ENCODE data around the gene GCNT2.
"Not testable (repeated sequence)": the region's sequence is repeated elsewhere in the genome, so short reads cannot be mapped to it uniquely, and the experiment has no call there.

Gene GCNT2

GRCh38 chr6:10583509-10583901 is 62.4 kb downstream of the GCNT2 start:
- DNase-seq = peak; percentile 2

DNA sequence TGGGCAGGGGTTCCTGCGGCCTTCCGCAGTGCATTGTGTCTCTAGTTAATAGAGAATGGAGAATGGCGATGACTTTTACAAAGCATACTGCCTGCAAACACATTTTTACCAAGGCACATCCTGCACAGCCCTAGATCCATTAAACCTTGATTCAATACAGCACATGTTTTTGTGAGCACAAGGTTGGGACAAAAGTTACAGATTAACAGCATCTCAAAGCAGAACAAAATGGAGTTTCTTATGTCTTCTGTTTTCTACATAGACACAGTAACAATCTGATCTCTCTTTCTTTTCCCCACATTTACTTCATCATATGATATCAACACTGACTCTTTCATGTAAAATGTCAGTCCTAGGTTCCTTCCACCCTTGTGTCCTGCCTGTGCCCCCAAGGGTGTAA is 63.5 kb downstream of the GCNT2 start:
- DNase-seq = no peak

DNA sequence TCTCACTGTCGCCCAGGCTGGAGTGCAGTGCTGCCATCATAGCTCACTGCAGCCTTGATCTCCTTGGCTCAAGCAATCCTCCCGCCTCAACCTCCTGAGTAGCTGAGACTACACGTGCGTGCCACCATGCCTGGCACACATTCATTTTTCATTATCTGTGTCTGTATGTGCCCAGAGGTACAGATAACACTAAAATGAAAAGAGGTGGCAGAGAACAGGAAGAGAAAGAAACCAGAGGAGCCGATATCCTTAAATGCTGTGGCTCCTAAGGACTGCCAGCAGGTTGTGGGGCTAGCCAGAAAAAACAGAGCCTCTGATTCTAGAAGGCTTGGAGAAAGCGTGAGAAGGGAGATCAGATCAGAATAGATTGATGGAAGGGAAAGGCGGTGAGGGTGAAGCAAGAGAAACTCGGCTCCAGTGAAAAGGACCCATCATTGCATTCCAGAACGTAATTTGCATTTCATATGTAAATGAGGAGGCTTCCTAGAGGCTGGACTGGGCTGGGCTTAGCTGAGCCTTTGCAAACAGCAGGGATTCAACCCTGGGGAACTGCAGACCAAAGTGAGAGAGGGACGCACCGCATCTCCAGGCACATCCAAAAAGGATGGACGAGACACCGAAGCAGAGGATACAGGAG is 64.2 kb downstream of the GCNT2 start:
- no peak for DNase-seq

- no peak for DNase-seq
These were observed 65.2 kb downstream of the GCNT2 start for GRCh38 chr6:10586302-10586701.

DNA sequence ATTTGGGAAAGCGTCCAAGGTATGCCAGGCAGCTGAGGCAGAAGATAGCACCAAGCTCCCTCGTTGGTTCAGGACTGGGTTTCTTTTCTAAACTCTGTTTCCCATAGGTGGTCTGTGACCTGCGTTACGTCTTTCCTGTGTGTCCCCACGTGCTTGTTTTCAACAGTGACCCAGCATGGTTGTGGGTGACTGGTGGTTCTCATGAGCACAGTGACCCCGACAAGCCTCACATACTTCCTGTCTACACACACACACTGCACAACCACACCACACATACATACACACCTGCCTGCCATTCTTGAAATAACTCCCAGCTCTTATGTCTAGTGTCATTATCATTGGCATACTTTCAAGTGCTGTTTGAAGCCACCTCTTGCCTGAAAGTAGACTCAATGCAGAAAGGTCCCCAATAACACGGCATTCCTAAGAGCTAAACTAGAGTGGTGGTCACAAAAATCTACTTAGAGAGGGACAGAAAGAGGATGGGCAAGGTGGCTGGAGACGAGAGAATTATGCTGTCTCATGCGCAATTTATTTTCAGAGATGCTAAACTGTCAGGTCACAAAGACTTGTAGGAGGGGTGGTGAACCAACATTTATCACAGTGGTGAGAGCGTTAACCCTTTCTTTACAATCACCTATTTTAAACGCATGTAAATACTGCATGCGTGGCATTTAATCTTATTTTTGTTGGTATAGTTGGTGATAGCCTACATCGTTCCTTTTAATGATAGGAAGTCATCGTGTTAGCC is 66.7 kb downstream of the GCNT2 start:
- DNase-seq = no peak

DNA sequence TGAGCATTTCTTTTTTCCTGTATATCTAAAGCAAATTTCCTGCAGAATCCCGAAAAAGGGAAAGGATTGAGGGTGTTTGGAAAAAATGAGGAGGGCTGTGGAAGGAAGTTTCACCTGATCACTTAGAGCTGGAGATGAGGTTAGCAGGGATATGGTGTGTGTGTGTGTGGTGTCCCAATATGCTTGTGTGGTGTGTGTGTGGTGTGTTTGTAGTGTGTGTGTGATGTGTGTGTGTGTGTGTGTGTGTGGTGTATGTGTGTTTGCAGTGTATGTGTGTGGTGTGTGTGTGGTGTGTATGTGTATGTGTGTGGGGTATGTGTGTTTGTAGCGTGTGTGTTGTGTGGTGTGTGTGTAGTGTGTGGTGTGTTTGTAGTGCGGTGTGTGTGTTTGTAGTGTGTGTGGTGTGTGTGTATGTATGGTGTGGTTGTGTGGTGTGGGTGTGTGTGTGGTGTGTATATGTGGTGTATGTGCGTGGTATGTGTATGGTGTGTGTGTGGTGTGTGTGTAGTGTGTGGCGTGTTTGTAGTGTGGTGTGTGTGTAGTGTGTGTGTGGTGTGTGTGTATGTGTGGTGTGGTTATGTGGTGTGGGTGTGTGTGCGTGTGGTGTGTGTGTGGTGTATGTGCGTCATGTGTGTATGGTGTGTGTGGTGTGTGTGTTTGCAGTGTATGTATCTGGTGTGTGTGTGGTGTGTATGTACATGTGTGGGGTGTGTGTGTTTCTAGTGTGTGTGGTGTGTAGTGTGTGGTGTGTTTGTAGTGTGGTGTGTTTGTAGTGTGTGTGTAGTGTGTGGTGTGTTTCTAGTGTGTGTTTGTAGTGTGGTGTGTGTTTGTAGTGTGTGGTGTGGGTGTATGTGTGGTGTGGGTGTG is 67.6 kb downstream of the GCNT2 start:
- no peak for DNase-seq

DNA sequence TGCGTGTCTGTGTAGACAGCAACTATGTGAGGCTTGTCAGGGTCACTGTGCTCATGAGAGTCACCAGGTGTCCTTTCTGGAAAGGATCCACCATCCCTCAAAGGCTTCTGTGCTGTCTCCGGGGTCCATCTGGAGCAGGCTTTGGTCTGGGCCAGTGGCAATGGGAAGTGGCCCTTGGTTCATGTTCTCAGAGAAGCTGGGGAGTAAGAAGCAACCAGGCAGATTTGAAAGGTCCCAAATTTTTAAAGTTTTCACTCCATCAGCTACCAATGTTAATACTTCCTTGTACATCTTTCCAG is 68.2 kb downstream of the GCNT2 start:
- DNase-seq = no peak

GRCh38 chr6:10589983-10590382 is 68.8 kb downstream of the GCNT2 start:
- no peak for DNase-seq

- no peak for DNase-seq
These were observed 70.4 kb downstream of the GCNT2 start for GRCh38 chr6:10591422-10592160.

DNA sequence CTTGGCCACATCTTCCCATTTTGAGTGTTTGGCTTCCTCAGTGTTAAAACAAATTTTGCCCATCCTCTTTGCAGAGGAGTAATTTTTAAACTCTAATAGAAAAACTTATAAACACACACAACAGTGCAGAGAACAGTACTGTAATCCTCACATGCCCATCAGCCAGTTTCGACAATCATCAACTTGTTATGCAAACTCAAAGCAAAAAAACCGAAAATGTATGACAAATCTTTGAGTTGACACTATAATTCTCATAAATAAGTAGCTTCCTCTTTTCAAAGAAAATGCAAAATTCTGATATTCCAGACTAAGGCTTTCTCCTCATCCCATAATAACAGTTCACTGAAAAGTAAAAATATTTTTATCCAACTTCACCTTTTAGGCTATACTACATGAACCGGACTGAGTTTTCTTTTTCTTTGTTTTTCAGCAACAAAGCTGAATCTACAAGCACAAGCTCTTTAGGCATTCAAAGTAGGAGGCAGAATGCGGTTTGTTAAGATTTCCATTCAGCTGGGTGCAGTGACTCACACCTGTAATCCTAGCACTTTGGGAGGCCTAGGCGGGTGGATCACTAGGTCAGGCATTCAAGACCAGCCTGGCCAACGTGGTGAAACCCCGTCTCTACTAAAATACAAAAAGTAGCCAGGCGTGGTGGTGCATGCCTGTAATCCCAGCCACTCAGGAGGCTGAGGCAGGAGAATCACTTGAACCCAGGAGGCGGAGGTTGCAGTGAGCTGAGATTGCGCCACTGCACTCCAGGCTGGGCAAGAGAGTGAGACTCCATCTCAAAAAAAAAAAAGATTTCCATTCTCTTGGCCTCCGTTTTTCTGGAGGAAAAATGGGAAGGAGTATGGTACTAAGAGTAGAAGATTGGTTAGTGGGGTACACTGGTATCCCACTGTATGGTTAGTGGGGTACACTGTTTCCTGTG is 74.8 kb downstream of the GCNT2 start:
- no peak for DNase-seq

DNA sequence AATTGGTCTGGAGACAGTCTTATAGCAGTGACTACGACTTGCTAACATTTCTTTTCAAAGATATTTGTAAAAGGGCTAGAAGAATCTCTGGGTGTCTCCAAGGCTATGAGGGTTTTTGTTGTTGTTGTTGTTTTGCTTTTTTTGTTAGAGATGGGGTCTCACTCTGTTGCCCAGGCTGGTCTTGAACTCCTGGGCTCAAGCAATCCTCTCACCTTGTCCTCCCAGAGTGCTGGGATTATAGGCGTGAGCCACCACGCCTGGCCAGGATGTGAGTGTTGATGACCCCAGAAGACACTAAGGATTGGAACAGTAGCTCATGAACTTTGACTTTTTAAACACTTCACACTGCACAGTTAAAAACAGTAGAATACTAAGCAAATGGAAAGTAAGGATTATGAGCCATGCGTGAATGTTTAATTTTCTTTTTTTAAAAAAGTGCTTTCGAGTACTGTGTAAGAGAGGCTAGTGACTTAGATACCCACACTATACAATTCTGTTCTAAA is 76.4 kb downstream of the GCNT2 start:
- no peak for DNase-seq

DNA sequence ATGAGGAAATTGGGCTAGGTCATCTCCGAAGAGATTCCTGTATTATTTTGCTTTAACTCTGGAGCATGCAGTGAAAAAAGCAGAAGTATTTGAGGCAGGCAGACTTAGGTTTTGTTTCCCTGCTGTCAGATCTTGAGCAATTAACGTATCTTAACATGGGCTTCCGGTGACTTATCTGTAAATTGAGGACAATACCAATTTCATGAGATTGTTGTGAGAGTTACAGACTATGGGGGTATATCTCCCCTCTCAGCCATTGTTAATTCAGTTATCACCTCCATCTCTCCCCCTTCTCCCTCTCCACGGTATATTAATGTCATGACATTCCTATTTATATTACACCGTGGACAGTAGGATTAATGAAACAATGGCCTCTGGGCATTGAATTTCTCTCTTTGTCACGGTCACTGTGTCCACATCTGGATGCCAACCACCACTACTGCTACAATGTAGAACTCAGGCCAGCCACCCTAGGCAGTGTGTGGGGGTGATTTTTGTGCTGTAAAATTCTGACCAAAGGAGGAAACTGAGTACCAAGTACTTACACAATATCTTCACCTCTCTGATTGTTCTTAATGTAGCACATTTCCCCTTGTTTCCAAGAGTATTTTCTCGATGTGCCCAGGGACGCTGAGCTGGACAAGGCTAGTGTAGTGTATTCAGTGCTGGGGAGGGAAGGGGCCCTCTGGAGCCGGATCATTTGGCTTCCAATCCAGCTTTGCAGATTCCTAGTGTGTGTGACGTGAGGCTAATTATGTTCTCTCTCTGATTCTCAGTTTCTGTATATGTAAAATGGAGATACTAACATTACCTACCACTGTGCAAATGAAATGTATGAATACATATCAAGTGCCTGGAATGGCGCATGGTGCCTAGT is 77.2 kb downstream of the GCNT2 start:
- DNase-seq = no peak

DNA sequence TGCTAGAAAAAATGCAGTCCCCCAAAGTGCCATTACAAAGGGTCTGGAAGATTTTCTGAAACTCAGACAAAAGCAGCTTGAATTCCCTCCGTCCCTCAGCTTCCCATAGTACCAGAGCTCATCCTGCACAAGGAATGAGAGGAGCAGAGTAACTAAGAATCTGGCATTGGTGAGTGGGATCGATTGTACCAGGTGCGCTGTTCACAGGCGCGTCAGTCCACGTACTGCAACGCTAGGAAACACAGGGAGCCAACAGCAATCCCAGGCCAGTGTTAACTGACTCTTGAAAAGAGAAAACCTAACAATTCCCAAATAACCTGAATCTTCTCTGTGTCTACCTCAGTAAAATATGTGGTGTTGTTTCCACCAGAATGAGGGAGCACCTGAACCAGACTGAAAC is 77.9 kb downstream of the GCNT2 start:
- no peak for DNase-seq

GRCh38 chr6:10600681-10601080 is 79.5 kb downstream of the GCNT2 start:
- not testable (repeated sequence) for DNase-seq

DNA sequence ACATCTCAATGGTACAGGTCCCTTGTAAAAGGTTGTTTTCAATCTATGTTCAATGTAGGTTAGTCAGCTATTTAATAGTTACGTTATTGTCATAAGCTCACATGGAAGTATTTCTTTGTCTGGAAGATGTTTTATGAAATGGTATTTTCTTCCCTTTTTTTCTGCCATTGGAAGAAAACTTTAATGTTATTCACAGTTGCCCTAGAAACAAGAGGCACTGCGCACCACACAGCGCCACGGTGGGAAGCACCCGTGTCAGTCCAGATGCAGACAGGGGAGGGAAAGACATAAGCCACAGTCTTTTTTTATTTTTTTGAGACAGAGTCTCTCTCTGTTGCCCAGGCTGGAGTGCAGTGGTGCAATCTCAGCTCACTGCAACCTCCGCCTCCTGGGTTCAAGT is 82.1 kb downstream of the GCNT2 start:
- DNase-seq = no peak

GRCh38 chr6:10609038-10609437 is 87.9 kb downstream of the GCNT2 start:
- no peak for DNase-seq

- DNase-seq = no peak
These were observed 89.1 kb downstream of the GCNT2 start for GRCh38 chr6:10610289-10610688.

DNA sequence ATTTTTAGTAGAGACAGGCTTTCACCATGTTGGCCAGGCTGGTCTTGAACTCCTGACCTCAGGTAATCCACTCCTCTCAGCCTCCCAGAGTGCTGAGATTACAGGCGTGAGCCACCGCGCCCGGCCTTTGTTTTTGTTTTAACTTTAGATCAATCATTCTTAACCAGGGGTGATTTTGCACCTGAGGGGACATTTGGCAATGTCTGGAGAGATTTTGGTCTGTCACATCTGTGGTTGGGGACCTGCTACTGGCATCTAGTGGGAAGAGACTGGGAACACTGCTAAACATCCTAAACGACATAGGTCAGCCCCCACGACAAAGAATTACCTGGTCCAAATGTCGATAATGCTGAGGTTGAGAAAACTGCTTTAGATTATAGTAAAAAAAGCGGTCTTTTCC is 91.0 kb downstream of the GCNT2 start:
- DNase-seq = no peak

- no peak for DNase-seq
These were observed 91.9 kb downstream of the GCNT2 start for GRCh38 chr6:10613077-10613476.

DNA sequence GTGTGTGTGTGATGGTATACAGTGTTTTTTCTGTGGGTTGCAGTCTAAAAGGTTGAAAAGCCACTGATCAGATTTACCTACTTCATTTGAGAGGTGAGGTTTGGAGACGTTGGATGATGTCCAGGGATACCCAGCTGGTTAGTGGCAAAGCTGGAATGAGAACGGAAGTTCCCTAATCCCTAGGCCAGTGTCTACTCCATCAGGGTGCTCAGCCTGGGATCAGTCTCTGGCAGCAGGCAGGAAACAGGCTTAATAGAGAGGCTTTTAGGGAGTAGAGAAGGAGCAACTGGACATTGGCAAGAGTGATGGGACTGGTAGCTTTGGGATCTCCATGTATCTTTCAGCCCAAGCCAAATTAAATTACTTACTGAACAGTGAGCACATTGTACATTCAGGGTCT is 92.6 kb downstream of the GCNT2 start:
- no peak for DNase-seq

GRCh38 chr6:10615675-10616074 is 94.5 kb downstream of the GCNT2 start:
- DNase-seq = no peak

All from activated CD4-positive, alpha-beta T cell treated with anti-CD3 and anti-CD28 coated beads, Interleukin-2, Interleukin-6, amounts not matched to agents 100 ng/mL and 50 ng/mL, durations not matched to agents 16 hours and 8 hours (primary cell).